BLaER1 treated with 17β-estradiol and CSF1 and Interleukin-3, amounts not matched to agents 10 nM and 100 nM (cell line): Measurements from ENCODE around the gene VIPR2.
"Not testable (repeated sequence)": the region's sequence is repeated elsewhere in the genome, so short reads cannot be mapped to it uniquely, and the experiment has no call there.

ENCODE experiments used
- H3K27ac ChIP-seq, 11 experiments: shearing (Covaris generic); formaldehyde crosslinking; 2 replicates each; pipeline ENCODE4 v1.8.1; 2022
- H3K27me3 ChIP-seq, 11 experiments: shearing (Covaris generic); formaldehyde crosslinking; 2 replicates each; pipeline ENCODE4 v1.8.1; 2022
- H3K36me3 ChIP-seq, 11 experiments: shearing (Covaris generic); formaldehyde crosslinking; 2 replicates each; pipeline ENCODE4 v1.8.1; 2022
- H3K4me1 ChIP-seq, 10 experiments: shearing (Covaris generic); formaldehyde crosslinking; 2 replicates each; pipeline ENCODE4 v1.8.1; 2022
- H3K4me2 ChIP-seq, 11 experiments: shearing (Covaris generic); formaldehyde crosslinking; 2 replicates each; pipeline ENCODE4 v1.8.1; 2022
- H3K4me3 ChIP-seq, 10 experiments: shearing (Covaris generic); formaldehyde crosslinking; 2 replicates each; pipeline ENCODE4 v1.8.1; 2022
- H3K9ac ChIP-seq, 11 experiments: shearing (Covaris generic); formaldehyde crosslinking; 2 replicates each; pipeline ENCODE4 v1.8.1; 2022
- H3K9me3 ChIP-seq, 11 experiments: shearing (Covaris generic); formaldehyde crosslinking; replicated peaks in 1 of 11; 2 replicates each; pipeline ENCODE4 v1.8.1; 2022
- H4K20me1 ChIP-seq, 11 experiments: shearing (Covaris generic); formaldehyde crosslinking; 2 replicates each; pipeline ENCODE4 v1.8.1; 2022
- Cebpa-rat ChIP-seq, 11 experiments: shearing (Covaris generic); IDR thresholded peaks; 2 replicates each; pipeline ENCODE4 v1.8.1; 2022

Gene VIPR2

GRCh38 chr7:159006610-159007130 is 138.0 kb downstream of the VIPR2 start:
- H3K27ac ChIP-seq = no peak overlapping the region
- H3K9me3 ChIP-seq = peaks cover 7 to 23% (median 13%) of the 10 kb centered on the region in 11 experiments; a peak in 18 of 22 replicates
- H3K4me1 ChIP-seq = peaks cover 7 to 50% (median 44%) of the 10 kb centered on the region in 10 experiments
- peak overlapping the region in 1 of 11 experiments; percentile 12; a peak in 2 of 22 replicates for H3K4me2 ChIP-seq
- 0 out of 22 replicates have a peak, but pooled peaks cover 0 to 5% (median 0%) of the 10 kb centered on the region in 11 experiments for H3K27me3 ChIP-seq
- H3K4me3 ChIP-seq = no peak overlapping the region
- H4K20me1 ChIP-seq = no peaks in the 10 kb centered on the region
- TF ChIP-seq Cebpa-rat (IDR thresholded peaks at IDR 0.05) = no peak
- H3K36me3 ChIP-seq = no peaks in the 10 kb centered on the region
- no peak overlapping the region for H3K9ac ChIP-seq

DNA sequence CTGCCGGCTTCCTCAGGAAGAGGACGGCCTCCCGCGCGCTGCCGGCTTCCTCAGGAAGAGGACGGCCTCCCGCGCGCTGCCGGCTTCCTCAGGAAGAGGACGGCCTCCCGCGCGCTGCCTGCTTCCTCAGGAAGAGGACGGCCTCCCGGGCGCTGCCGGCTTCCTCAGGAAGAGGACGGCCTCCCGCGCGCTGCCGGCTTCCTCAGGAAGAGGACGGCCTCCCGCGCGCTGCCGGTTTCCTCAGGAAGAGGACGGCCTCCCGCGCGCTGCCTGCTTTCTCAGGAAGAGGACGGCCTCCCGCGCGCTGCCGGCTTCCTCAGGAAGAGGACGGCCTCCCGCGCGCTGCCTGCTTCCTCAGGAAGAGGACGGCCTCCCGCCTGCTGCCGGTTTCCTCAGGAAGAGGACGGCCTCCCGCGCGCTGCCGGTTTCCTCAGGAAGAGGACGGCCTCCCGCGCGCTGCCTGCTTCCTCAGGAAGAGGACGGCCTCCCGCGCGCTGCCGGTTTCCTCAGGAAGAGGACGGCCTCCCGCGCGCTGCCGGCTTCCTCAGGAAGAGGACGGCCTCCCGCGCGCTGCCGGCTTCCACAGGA is 138.6 kb downstream of the VIPR2 start:
- not testable (repeated sequence) for H3K27me3 ChIP-seq, H4K20me1 ChIP-seq, H3K9ac ChIP-seq, H3K4me2 ChIP-seq, H3K27ac ChIP-seq, H3K36me3 ChIP-seq, H3K4me3 ChIP-seq
- Histone ChIP-seq H3K4me1 (peaks cover 1 to 44% (median 38%) of the 10 kb centered on the region in 10 experiments), H3K9me3 (peaks cover 7 to 23% (median 13%) of the 10 kb centered on the region in 11 experiments; a peak in 18 of 22 replicates)

DNA sequence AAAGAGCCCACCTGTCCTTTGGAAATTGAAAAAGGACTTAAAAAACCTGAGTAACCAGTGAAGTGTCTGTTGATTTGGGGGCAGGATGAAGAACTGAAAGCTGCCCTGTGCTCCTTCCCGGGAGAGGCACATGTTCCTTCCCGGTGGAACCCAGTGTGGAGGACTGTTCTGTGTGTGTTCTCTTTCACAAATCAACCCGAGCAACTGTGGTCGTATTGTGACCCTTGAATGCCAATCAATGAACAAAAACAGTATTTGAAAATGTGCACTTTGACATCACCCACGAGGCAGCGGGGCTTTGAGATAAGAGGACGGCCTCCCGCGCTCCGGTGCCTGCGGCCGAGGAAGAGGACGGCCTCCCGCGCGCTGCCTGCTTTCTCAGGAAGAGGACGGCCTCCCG is 139.0 kb downstream of the VIPR2 start:
- H3K9me3 ChIP-seq = peaks cover 7 to 23% (median 13%) of the 10 kb centered on the region in 11 experiments; a peak in 18 of 22 replicates
- no peak overlapping the region for H3K4me3 ChIP-seq
- no peak overlapping the region for H3K27ac ChIP-seq
- peaks cover 0 to 41% (median 33%) of the 10 kb centered on the region in 10 experiments; a peak in 16 of 20 replicates for H3K4me1 ChIP-seq
- H3K4me2 ChIP-seq = no peak overlapping the region
- 0 out of 22 replicates have a peak, but pooled peaks cover 0 to 5% (median 0%) of the 10 kb centered on the region in 11 experiments for H3K27me3 ChIP-seq
- no peaks in the 10 kb centered on the region for H3K36me3 ChIP-seq
- no peak for TF ChIP-seq Cebpa-rat (IDR thresholded peaks at IDR 0.05)
- H3K9ac ChIP-seq = no peak overlapping the region
- no peaks in the 10 kb centered on the region for H4K20me1 ChIP-seq

GRCh38 chr7:159004411-159004810 is 140.3 kb downstream of the VIPR2 start:
- Histone ChIP-seq H3K4me1 (peaks cover 0 to 29% (median 21%) of the 10 kb centered on the region in 10 experiments; a peak in 15 of 20 replicates), H4K20me1 (no peaks in the 10 kb centered on the region), H3K4me3 (no peak overlapping the region), H3K9ac (no peak overlapping the region), H3K4me2 (no peak overlapping the region), H3K9me3 (peaks cover 7 to 23% (median 13%) of the 10 kb centered on the region in 11 experiments; a peak in 18 of 22 replicates), H3K27me3 (0 out of 22 replicates have a peak, but pooled peaks cover 0 to 5% (median 0%) of the 10 kb centered on the region in 11 experiments), H3K27ac (no peak overlapping the region), H3K36me3 (no peaks in the 10 kb centered on the region)
- no peak for TF ChIP-seq Cebpa-rat (IDR thresholded peaks at IDR 0.05)

DNA sequence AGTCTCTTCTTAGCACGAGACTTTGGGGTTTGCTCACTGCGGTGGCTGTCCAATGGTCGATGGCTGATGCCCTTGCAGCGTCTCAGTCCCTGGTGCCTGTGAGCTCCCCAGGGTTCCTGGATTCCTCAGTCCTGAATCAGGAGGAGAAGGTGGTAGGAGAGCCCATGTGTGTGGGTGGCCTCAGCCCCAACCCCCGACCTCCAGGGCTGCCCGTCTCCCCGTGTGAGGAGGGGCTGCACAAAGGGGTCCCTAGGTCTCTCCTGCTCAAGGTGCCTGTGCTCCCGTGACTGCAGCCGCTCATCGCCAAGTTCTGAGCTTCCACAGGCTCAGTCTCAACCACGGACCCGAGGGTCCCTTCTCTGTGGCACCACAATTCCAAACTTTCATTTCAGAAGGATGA is 142.9 kb downstream of the VIPR2 start:
- no peak for TF ChIP-seq Cebpa-rat (IDR thresholded peaks at IDR 0.05)
- H3K9me3 ChIP-seq = peaks cover 8 to 30% (median 19%) of the 10 kb centered on the region in 11 experiments; a peak in 20 of 22 replicates
- H3K27me3 ChIP-seq = no peaks in the 10 kb centered on the region
- H4K20me1 ChIP-seq = no peaks in the 10 kb centered on the region
- no peaks in the 10 kb centered on the region for H3K36me3 ChIP-seq
- no peak overlapping the region for H3K27ac ChIP-seq
- no peak overlapping the region for H3K4me2 ChIP-seq
- peaks cover 0 to 4% (median 0%) of the 10 kb centered on the region in 10 experiments; a peak in 2 of 20 replicates for H3K4me1 ChIP-seq
- no peak overlapping the region for H3K9ac ChIP-seq
- H3K4me3 ChIP-seq = no peak overlapping the region

DNA sequence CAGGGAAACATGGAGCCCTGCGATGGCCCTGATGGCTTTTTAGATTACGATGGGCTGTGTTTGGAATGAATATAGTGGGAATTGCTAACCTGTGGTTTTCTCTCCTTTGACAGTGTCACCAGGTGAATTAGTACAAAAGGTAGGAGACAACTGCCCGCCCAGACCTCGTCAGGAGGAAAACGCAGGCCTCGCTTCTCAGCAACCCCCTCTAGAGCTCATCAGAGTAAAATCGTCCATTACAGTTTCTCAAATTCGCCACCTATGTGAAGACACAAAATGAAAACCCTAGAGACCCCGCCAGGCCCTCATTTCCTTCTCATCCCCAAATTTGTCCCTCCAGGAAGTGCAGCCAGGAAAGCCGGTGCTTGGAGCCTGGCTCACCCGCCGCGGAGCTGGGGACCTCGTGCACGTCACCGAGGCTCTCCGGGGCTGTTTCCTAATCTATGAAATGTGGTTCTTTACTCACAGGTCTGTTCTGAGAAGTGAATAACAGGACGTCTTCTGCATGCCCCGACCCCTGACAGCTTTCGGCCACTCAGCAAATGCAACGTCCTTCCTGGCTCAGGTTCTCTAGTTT is 143.7 kb downstream of the VIPR2 start:
- no peak overlapping the region for H3K27ac ChIP-seq
- H3K9ac ChIP-seq = no peak overlapping the region
- no peak overlapping the region for H3K4me2 ChIP-seq
- H3K9me3 ChIP-seq = peaks cover 9 to 32% (median 23%) of the 10 kb centered on the region in 11 experiments; a peak in 20 of 22 replicates
- no peaks in the 10 kb centered on the region for H3K36me3 ChIP-seq
- H3K27me3 ChIP-seq = no peaks in the 10 kb centered on the region
- no peaks in the 10 kb centered on the region for H4K20me1 ChIP-seq
- H3K4me1 ChIP-seq = 0 out of 20 replicates have a peak, but pooled peaks cover 0 to 4% (median 0%) of the 10 kb centered on the region in 10 experiments
- TF ChIP-seq Cebpa-rat (IDR thresholded peaks at IDR 0.05) = no peak
- H3K4me3 ChIP-seq = no peak overlapping the region

GRCh38 chr7:159000070-159000469 is 144.6 kb downstream of the VIPR2 start:
- no peak for TF ChIP-seq Cebpa-rat (IDR thresholded peaks at IDR 0.05)
- H3K4me1 ChIP-seq = 0 out of 20 replicates have a peak, but pooled peaks cover 0 to 4% (median 0%) of the 10 kb centered on the region in 10 experiments
- H3K9me3 ChIP-seq = peaks cover under 1 to 32% (median 20%) of the 10 kb centered on the region in 11 experiments; a peak in 21 of 22 replicates
- H3K27me3 ChIP-seq = no peaks in the 10 kb centered on the region
- no peak overlapping the region for H3K27ac ChIP-seq
- H3K36me3 ChIP-seq = no peaks in the 10 kb centered on the region
- H3K4me2 ChIP-seq = no peak overlapping the region
- H4K20me1 ChIP-seq = no peaks in the 10 kb centered on the region
- no peak overlapping the region for H3K9ac ChIP-seq
- H3K4me3 ChIP-seq = no peak overlapping the region

DNA sequence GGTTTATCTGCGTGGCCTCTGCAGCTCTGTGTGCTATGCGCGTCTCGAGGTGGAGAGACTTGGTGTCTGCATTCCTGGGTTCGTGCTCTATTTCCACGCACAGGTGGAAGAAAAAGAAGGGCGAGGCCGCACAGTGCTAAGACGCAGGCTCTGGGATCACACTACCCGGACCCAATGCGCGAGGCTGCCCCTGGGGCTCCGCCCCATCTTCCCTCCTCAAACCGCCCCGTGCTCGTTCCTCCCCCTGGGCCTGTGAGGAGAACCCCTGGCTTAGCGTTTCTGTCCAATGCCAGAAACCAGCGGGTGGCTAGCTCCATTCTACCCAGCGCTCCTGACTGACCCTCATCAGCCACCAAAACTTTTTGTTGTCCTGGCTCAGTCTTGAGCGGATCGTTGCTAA is 145.2 kb downstream of the VIPR2 start:
- Histone ChIP-seq H3K4me1 (0 out of 20 replicates have a peak, but pooled peaks cover 0 to 4% (median 0%) of the 10 kb centered on the region in 10 experiments), H3K27me3 (no peaks in the 10 kb centered on the region), H3K9ac (no peak overlapping the region), H3K4me3 (no peak overlapping the region), H3K4me2 (no peak overlapping the region), H4K20me1 (no peaks in the 10 kb centered on the region), H3K9me3 (peaks cover 4 to 32% (median 25%) of the 10 kb centered on the region in 11 experiments), H3K27ac (no peak overlapping the region), H3K36me3 (no peaks in the 10 kb centered on the region)
- TF ChIP-seq Cebpa-rat (IDR thresholded peaks at IDR 0.05) = no peak

DNA sequence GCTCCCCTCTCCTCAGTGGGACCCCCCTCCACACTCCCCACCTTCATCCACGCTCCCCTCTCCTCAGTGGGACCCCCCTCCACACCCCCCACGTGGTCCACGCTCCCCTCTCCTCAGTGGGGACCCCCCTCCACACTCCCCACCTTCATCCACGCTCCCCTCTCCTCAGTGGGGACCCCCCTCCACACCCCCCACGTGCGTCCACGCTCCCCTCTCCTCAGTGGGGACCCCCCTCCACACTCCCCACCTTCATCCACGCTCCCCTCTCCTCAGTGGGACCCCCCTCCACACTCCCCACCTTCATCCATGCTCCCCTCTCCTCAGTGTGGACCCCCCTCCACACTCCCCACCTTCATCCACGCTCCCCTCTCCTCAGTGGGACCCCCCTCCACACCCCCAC is 146.4 kb downstream of the VIPR2 start:
- not testable (repeated sequence) for H4K20me1 ChIP-seq, H3K27ac ChIP-seq, H3K9ac ChIP-seq, H3K4me3 ChIP-seq, H3K4me2 ChIP-seq, H3K4me1 ChIP-seq, H3K27me3 ChIP-seq, H3K36me3 ChIP-seq
- peaks cover 16 to 43% (median 37%) of the 10 kb centered on the region in 11 experiments for H3K9me3 ChIP-seq
